Left lung (tissue), 10 donors: ENCODE data around the gene RAB11FIP4. TPM values are rescaled to one million over a fixed set of nuclear protein-coding genes. Genes with fewer than 3 reads are reported as not detected.

Source experiments
- ATAC-seq: fragments of 200-7000 bp; cut with Tn5 transposase; one replicate; pipeline ENCODE4 v1.9.1; 2020; ENCODE audit warnings: moderate library complexity
- DNase-seq, 4 donors: peaks; one replicate each; pipeline ENCODE4 v3.0.0-alpha.2; 2013 to 2020
- H3K27ac ChIP-seq, 2 donors: fragments of 200-600 bp; sonication (generic) in 1 of 2; one replicate each; pipeline versions ENCODE4 v1.5.0 to v1.8.0; 2020 to 2021
- H3K27me3 ChIP-seq, 2 donors: fragments of 200-600 bp; sonication (generic) in 1 of 2; one replicate each; pipeline versions ENCODE4 v1.5.0 to v1.8.0; 2020 to 2021
- H3K36me3 ChIP-seq, 2 donors: fragments of 200-600 bp; sonication (generic) in 1 of 2; one replicate each; pipeline versions ENCODE4 v1.5.0 to v1.8.0; 2020 to 2021
- H3K4me1 ChIP-seq, 2 donors: fragments of 200-600 bp; one replicate each; pipeline ENCODE4 v1.8.0; 2021
- H3K4me3 ChIP-seq, 2 donors: fragments of 200-600 bp; sonication (generic) in 1 of 2; one replicate each; pipeline versions ENCODE4 v1.5.0 to v1.8.0; 2020 to 2021; ENCODE audit warnings: mild to moderate bottlenecking in 1 of 2
- H3K9me3 ChIP-seq, 2 donors: fragments of 200-600 bp; sonication (generic) in 1 of 2; one replicate each; pipeline versions ENCODE4 v1.5.0 to v1.8.0; 2020 to 2021
- CTCF ChIP-seq, 2 donors: fragments of 200-600 bp; sonication (generic) in 1 of 2; IDR thresholded peaks; one replicate each; pipeline versions ENCODE4 v1.5.0 to v1.8.0; 2021; ENCODE audit warnings: antibody characterized with exemption in 2 of 2
- intact Hi-C, 2 donors: fragments of 100-400 bp; cut with DNase I; formaldehyde crosslinking; loops; one replicate each; pipeline versions ENCODE4 v1.11.2 to v1.14.2; 2022
- polyA plus RNA-seq, 6 donors: library from polyadenylated mRNA; unstranded; fragments of 120-200 nt; gene quantifications; one replicate each; pipeline ENCODE4 v1.2.1, GENCODE V29; 2013; ENCODE audit not compliant: insufficient read length in 6 of 6
- total RNA-seq, 2 donors: library from RNA; stranded (reverse); fragmentation: NEBNext Ultra II Directional; extraction: Animal tissue kit (Norgen Biotek cat#: 25700); gene quantifications; one replicate each; pipeline ENCODE4 v1.2.1, GENCODE V29; 2021
- donor health status: DM: no; HTN: yes; CAD: no.
- donor health status: DM: no; HTN: no; CAD: no.

Gene RAB11FIP4
- total and polyA plus RNA-seq, 8 donors: 7.2 to 19.9 (median 8.2) TPM

- H3K4me3 ChIP-seq: no peak overlapping the region
- TF ChIP-seq CTCF (IDR thresholded peaks at IDR 0.05): no peak
Observed at GRCh38 chr17:31388351-31388750, 3.1 kb upstream of the RAB11FIP4 start.

GRCh38 chr17:31388770-31389656, 2.5 kb upstream of the RAB11FIP4 start:
- Histone ChIP-seq H3K4me3 (no peak overlapping the region), H3K27ac (no peak overlapping the region), H3K27me3 (peaks cover 37 to 58% of the 10 kb centered on the region in 2 donors), H3K9me3 (no peaks in the 10 kb centered on the region), H3K4me1 (peaks cover 0 to 13% of the 10 kb centered on the region in 2 donors), H3K36me3 (no peaks in the 10 kb centered on the region)
- ATAC-seq: peak; percentile 29
- DNase-seq: no peak
- TF ChIP-seq CTCF (IDR thresholded peaks at IDR 0.05): peak; percentile 30 to 58
- intact Hi-C loops: no loop called here

More at GRCh38 chr17:31388351-31388750, 3.1 kb upstream of the RAB11FIP4 start:
- no peaks in the 10 kb centered on the region for H3K36me3 ChIP-seq
- ATAC-seq: no peak
- intact Hi-C loops: no loop called here
- no peak for DNase-seq
- peaks cover 32 to 52% of the 10 kb centered on the region in 2 donors for H3K27me3 ChIP-seq
- H3K4me1 ChIP-seq: peaks cover 0 to 13% of the 10 kb centered on the region in 2 donors
- H3K9me3 ChIP-seq: no peaks in the 10 kb centered on the region
- H3K27ac ChIP-seq: no peak overlapping the region

- Histone ChIP-seq H3K4me3 (no peak overlapping the region), H3K27ac (no peak overlapping the region), H3K4me1 (peaks cover 0 to 13% of the 10 kb centered on the region in 2 donors), H3K36me3 (no peaks in the 10 kb centered on the region), H3K27me3 (peaks cover 37 to 66% of the 10 kb centered on the region in 2 donors), H3K9me3 (no peaks in the 10 kb centered on the region)
- ATAC-seq (no peak), DNase-seq (no peak)
- TF ChIP-seq CTCF (IDR thresholded peaks at IDR 0.05): no peak
- intact Hi-C loops: no loop called here
Observed at GRCh38 chr17:31389657-31390381, 1.7 kb upstream of the RAB11FIP4 start.

- H3K4me3 ChIP-seq: no peak overlapping the region
- H3K27ac ChIP-seq: no peak overlapping the region
- H3K9me3 ChIP-seq: no peaks in the 10 kb centered on the region
- no peak for DNase-seq
- H3K4me1 ChIP-seq: peaks cover 0 to 13% of the 10 kb centered on the region in 2 donors
- no peak for TF ChIP-seq CTCF (IDR thresholded peaks at IDR 0.05)
- ATAC-seq: no peak
- peaks cover 37 to 72% of the 10 kb centered on the region in 2 donors for H3K27me3 ChIP-seq
- no peaks in the 10 kb centered on the region for H3K36me3 ChIP-seq
- intact Hi-C loops: no loop called here
Observed at GRCh38 chr17:31390426-31390747, 1.1 kb upstream of the RAB11FIP4 start.
